NCI-H1048 (cell line): ENCODE measurements around the gene SMG9.

Experiments used
- DNase-seq: peaks from one replicate; lab custom pipeline; 2025; lab: John Stamatoyannopoulos, UW

SMG9 gene

DNA sequence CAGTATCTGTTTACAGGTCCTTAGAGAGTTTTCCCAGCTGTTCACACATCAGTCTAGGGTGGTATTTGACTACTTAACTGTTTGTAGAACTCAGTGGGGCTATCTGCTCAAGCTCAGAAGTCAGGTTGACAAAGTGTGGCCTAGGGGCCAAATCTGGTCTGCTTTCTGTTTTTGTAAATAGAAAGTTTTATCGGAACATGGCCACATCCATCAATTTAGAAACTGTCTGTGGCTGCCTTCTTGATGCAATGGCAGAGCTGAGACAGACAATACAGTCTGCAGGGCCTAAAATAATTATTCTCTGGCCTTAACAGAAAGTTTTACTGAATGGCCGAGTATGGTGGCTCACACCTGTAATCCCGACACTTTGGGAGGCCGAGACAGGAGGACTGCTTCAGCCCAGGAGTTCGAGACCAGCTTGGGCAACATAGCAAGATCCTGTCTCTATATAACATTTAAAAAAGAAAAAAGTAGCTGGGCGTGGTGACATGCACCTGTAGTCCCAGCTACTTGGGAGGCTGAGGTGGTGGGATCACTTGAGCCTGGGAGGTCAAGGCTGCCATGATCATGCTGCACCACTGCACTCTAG, 2.4 kb downstream of the SMG9 start:
- DNase-seq, result no peak

GRCh38 chr19:43751466-43752220, 3.1 kb downstream of the SMG9 start:
- no peak for DNase-seq

DNA sequence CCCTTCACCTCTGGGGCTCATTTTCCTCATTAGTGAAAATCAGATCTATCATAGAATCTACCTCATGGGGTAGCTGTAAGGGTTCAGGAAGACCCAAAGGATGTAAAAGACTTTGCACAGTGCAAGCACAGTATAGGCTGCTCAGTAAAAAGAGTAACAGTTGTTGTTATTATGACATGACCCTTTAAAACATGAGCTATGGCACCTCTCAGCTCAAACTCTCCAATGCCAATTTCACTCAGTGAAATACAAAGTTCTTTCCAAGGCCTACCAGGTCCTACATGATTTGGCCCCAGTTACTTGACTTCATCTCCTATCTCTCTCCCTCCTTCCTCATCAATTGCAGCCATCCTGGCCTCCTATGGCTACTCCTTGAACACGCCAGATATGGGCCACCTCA, 4.9 kb downstream of the SMG9 start:
- DNase-seq, result no peak

DNA sequence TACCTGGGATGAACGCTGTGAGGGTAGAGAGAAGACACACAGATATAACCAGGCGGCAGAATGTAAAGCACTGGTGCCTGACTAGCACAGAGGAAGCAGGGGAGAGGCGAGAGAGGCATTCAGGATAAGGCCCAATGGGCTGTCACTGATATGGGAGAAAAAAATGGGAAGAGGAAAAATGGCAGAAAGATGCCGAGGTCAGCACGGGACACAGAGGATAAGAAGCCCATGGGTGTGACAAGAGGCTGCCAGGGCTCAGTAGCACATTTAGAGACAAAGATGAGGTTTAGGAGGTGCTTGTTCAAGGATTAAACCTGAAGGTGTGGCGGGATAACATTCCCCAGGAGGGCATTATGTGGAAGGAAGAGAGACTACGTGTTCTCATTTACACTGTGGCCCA, 5.6 kb downstream of the SMG9 start:
- no peak for DNase-seq

DNA sequence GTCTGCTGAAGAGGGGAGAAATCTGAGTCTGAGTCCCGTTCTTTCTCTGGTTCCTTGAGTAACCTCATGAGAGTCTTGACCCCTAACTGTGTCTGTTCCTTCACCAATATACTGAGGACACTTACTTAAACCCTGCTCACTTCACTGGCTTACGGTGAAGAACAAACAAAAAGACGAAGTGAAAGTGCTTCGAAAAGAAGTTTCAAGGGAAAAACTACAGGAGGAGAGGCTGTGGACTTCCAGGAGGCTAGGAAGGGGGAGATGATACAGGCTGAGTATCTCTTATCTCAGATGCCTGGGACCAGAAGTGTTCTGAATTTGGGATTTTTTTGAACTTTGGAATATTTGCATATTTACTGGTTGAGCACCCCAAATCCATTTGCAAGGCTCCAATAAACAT, 6.1 kb downstream of the SMG9 start:
- DNase-seq, result no peak

DNA sequence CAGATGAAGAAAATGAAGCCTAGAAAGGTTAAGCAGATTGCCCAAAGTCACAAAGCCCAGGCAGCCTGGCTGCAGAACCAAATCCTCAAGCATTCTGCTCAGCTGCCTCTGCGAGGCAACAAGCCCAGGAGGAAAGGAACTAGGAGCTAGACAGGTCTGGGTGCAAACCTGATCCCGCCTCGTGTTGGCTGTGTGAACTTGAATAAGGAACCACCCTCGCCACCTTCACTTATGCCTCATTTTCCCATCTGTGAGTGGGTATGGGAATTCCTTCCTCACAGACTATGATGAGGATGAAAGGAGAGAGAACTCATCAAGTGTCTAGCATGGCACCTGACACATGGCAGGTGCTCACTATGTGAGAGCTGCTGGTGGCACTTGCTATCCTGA, 6.6 kb downstream of the SMG9 start:
- DNase-seq, result no peak

- no peak for DNase-seq
These were observed 7.1 kb downstream of the SMG9 start for GRCh38 chr19:43747557-43748204.

- no peak for DNase-seq
These were observed 11.7 kb downstream of the SMG9 start for GRCh38 chr19:43743059-43743458.

GRCh38 chr19:43741075-43741825, 13.5 kb downstream of the SMG9 start:
- no peak for DNase-seq

DNA sequence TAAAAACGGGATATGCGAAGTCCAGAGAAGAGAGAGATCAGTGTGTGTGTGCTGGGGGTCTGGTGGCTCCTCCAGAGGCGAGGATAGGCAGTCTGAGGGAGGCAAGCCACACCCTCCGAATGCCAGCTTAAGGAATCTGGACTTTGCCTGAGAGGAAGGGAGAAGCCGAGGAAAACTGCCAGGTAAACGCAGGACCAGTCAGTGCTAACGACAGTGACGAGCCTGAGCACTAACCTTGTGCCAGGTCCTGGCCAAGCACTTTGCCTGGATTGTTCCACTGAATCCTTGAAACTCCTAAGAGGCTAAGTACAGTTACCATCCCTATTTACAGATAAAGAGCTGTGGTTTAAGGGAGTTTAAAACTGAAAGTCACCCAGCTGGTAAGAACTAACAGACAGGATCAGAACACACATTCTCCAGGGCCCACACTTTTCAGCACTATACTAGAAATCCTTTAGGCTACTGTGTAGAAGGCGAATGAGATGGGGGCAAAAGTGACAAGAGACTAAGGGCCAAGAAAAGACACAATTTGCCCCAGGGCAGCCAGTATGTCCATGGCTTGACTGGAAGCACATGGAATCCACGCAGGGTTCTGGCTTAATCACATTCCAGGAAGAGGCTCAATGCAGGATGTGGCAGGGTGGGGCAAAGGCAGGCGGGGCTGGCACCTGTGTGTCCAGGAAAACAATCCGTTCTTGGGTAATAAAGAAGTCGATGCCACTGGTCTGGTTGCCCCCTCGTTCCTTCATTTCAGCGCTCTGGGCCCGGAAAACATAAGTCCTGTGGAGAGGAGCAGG, 15.1 kb downstream of the SMG9 start:
- DNase-seq, result no peak

DNA sequence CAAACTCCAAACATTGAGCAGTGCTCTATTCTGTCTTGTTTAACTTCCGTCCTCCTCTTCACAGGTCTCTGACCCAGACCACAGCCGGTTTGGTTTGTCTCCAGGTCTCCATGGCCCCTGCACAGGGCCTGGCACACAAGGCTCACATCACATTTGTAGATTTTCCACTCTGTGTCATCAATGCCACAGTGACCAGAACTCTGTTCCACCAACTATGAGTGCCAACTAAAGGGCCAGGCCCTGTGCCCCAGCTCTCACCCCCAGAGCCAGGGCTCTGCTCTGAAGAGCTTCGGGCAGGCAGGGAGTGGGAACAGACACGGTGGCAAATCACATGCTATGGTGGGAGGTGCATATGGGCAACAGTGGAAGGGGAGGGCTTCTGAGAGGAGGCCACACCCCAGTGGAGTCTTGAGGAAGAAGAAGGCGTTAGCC, 16.0 kb downstream of the SMG9 start:
- DNase-seq, result no peak

GRCh38 chr19:43735957-43736356, 18.8 kb downstream of the SMG9 start:
- no peak for DNase-seq

DNA sequence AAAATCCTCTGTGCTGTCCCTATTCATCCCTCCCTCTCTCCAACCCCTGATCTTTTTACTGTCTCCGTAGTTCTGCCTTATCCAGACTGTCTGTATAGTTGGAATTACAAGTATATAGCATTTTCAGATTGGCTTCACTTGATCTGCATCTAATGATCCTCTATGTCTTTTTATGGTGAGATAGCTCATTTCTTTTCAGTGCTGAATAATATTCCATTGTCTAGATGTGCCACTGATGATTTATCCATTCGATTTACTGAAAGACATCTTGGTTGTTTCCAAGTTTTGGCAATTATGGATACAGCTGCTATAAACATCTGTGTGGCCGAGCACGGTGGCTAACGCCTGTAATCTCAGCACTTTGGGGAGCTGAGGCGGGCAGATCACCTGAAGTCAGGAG, 19.7 kb downstream of the SMG9 start:
- DNase-seq, result no peak

- no peak for DNase-seq
These were observed 22.9 kb downstream of the SMG9 start for GRCh38 chr19:43731846-43732245.

GRCh38 chr19:43731346-43731745, 23.4 kb downstream of the SMG9 start:
- DNase-seq, result no peak

DNA sequence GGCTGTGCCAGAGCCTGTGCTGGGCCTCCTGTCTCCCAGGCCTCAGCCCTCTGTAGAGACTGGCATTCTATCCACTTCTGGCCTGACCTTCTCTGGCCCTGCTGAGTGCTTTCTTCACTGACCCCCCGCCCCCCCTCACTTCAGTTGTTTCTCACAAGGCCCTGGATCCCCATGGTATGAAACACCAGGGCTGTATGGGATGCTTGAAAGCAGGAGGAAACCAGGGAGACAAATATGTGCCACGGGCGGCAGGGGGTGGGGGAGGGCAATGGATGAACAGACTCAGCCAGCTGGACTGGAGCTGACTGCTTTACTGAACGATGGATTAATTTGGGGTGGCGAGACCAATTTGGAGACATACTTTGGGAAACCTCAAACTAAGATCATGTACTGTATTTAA, 24.8 kb downstream of the SMG9 start:
- DNase-seq, result no peak

DNA sequence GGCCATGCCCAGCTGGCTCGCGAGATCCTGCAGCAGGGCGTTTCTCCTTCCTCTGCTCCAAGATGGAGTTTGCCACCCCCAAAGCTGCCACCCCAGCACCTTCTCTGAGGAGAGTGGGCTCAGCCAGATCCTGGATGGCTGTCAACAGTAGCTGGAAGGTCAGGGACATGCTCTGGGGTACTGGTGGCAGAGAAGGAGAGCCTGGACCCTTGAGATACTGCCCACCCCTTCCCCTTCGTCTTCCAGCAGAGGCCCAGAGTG, 27.2 kb downstream of the SMG9 start:
- no peak for DNase-seq

GRCh38 chr19:43726736-43727592, 27.8 kb downstream of the SMG9 start:
- DNase-seq, result no peak

- DNase-seq, result no peak
These were observed 29.3 kb downstream of the SMG9 start for GRCh38 chr19:43725468-43725867.

- DNase-seq, result no peak
These were observed 29.9 kb downstream of the SMG9 start for GRCh38 chr19:43724896-43725295.

GRCh38 chr19:43723588-43723987, 31.2 kb downstream of the SMG9 start:
- DNase-seq, result no peak
